SK-N-SH treated with all-trans-retinoic acid at 6 μM for 48 hours (cell line): Measurements from ENCODE around the gene STAM.

Experiments
- ATAC-seq: fragments of 200-7000 bp; cut with Tn5 transposase; 3 replicates; pipeline ENCODE4 v1.9.1; 2020; ENCODE audit warnings: mild to moderate bottlenecking, moderate library complexity
- ESRRG ChIP-seq: fragments of 250-450 bp; sonication (Bioruptor Pico); IDR thresholded peaks from 2 replicates; pipeline ENCODE4 v1.6.1; 2021; ENCODE audit warnings: mild to moderate bottlenecking
- GLIS3 ChIP-seq: fragments of 250-450 bp; sonication (Bioruptor Pico); IDR thresholded peaks from 2 replicates; pipeline ENCODE4 v1.5.0; 2020; ENCODE audit warnings: mild to moderate bottlenecking, moderate library complexity
- ISL1 ChIP-seq: fragments of 250-450 bp; sonication (Bioruptor Pico); IDR thresholded peaks from 2 replicates; pipeline ENCODE4 v2.1.2; 2022; ENCODE audit warnings: mild to moderate bottlenecking, moderate library complexity
- OSR1 ChIP-seq: fragments of 250-450 bp; sonication (Bioruptor Pico); IDR thresholded peaks from 2 replicates; pipeline ENCODE4 v1.8.0; 2022; ENCODE audit warnings: moderate library complexity, mild to moderate bottlenecking, inconsistent platforms
- PPARA ChIP-seq: fragments of 250-450 bp; sonication (Bioruptor Pico); IDR thresholded peaks from 2 replicates; pipeline ENCODE4 v1.5.0; 2020; ENCODE audit warnings: mild to moderate bottlenecking, borderline replicate concordance
- RARB ChIP-seq: fragments of 250-450 bp; sonication (Bioruptor Pico); IDR thresholded peaks from 2 replicates; pipeline ENCODE4 v1.8.0; 2021; ENCODE audit warnings: mild to moderate bottlenecking, moderate library complexity
- TCF4 ChIP-seq: fragments of 250-450 bp; sonication (Bioruptor Pico); IDR thresholded peaks from 2 replicates; pipeline ENCODE4 v1.8.0; 2021; ENCODE audit warnings: mild to moderate bottlenecking, moderate library complexity, borderline replicate concordance
- TOX ChIP-seq: fragments of 250-450 bp; sonication (Bioruptor Pico); IDR thresholded peaks from 2 replicates; pipeline ENCODE4 v1.8.0; 2021; ENCODE audit warnings: mild to moderate bottlenecking, moderate library complexity, borderline replicate concordance
- ZC3H10 ChIP-seq: fragments of 250-450 bp; sonication (Bioruptor Pico); IDR thresholded peaks from 2 replicates; pipeline ENCODE4 v1.5.1; 2021; ENCODE audit warnings: mild to moderate bottlenecking, moderate library complexity
- ZFP3 ChIP-seq: fragments of 250-450 bp; sonication (Bioruptor Pico); IDR thresholded peaks from 2 replicates; pipeline ENCODE4 v1.5.0; 2020; ENCODE audit warnings: mild to moderate bottlenecking, moderate library complexity
- ZFP30 ChIP-seq: fragments of 450-650 bp; formaldehyde crosslinking; IDR thresholded peaks from 2 replicates; pipeline ENCODE4 v1.5.0; 2022; ENCODE audit warnings: mild to moderate bottlenecking, moderate library complexity
- ZNF565 ChIP-seq: fragments of 450-650 bp; formaldehyde crosslinking; conservative IDR thresholded peaks from 2 replicates; pipeline ENCODE4 v1.5.0; 2020; ENCODE audit warnings: low read depth, mild to moderate bottlenecking, moderate library complexity
- ZNF70 ChIP-seq: fragments of 450-650 bp; formaldehyde crosslinking; IDR thresholded peaks from 2 replicates; pipeline ENCODE4 v1.5.0; 2020; ENCODE audit warnings: mild to moderate bottlenecking, moderate library complexity
- TF ChIP-seq, protein P1 (sequence below): fragments of 250-450 bp; sonication (Bioruptor Pico); IDR thresholded peaks from 2 replicates; pipeline ENCODE4 v1.5.1; 2020; ENCODE audit warnings: low read depth, mild to moderate bottlenecking, moderate library complexity
- TF ChIP-seq, protein P2 (sequence below): fragments of 250-450 bp; sonication (Bioruptor Pico); IDR thresholded peaks from 2 replicates; pipeline ENCODE4 v1.8.0; 2020; ENCODE audit warnings: mild to moderate bottlenecking, moderate library complexity, borderline replicate concordance
- TF ChIP-seq, protein P3 (sequence below): fragments of 250-450 bp; sonication (Bioruptor Pico); IDR thresholded peaks from 2 replicates; pipeline ENCODE4 v1.8.0; 2021; ENCODE audit warnings: low read depth, mild to moderate bottlenecking, moderate library complexity, borderline replicate concordance
- TF ChIP-seq, protein P4 (sequence below): fragments of 250-450 bp; sonication (Bioruptor Pico); IDR thresholded peaks from 2 replicates; pipeline ENCODE4 v1.5.1; 2021; ENCODE audit warnings: mild to moderate bottlenecking, moderate library complexity
- TF ChIP-seq, protein P5 (sequence below): fragments of 250-450 bp; sonication (Bioruptor Pico); IDR thresholded peaks from 2 replicates; pipeline ENCODE4 v1.5.0; 2020; ENCODE audit warnings: mild to moderate bottlenecking, moderate library complexity

The STAM gene

DNA sequence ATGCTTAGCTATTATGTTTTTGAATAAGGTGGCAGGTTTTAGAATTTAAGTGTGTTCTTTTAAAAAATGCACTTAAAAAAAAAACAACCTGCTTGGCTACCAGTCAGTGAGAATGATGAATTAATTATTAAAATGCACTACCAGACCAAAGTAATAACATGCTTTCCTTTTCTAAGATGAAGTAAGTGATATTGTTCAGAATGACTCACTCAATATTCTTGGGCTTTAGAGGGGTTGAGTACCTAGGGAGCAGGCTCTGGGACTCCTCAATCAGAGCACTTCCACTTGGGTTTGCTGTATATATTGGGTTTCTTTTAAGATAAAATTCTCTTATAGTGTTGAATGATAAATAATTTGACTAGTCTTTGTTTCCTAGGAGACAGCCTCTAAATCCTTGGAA lies 8.6 kb downstream of the STAM start:
- ATAC-seq: peak; percentile 76
- peak; percentile 77 for TF ChIP-seq ISL1
- TF ChIP-seq, protein P1, sequence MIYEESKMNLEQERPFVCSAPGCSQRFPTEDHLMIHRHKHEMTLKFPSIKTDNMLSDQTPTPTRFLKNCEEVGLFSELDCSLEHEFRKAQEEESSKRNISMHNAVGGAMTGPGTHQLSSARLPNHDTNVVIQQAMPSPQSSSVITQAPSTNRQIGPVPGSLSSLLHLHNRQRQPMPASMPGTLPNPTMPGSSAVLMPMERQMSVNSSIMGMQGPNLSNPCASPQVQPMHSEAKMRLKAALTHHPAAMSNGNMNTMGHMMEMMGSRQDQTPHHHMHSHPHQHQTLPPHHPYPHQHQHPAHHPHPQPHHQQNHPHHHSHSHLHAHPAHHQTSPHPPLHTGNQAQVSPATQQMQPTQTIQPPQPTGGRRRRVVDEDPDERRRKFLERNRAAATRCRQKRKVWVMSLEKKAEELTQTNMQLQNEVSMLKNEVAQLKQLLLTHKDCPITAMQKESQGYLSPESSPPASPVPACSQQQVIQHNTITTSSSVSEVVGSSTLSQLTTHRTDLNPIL (CRISPR knock-in tag): no peak

DNA sequence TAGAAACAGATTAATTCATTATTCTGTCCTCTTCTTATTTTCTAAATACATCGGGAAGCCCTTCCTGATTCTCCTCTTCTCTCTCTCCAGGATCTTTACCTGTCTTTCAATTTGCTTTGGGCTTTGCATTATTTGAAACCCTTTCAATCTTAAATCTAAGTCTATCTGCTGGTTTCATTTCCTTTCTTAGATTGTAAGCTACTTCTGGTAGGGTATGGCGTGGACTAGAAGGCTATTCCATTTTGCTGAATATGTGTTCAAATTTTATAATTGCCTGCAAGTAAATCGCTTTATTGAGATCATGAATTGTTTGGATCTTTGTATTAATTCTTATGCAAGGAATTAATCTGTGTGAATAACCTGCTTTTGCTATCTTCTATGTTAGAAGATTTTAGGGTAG lies 11.1 kb downstream of the STAM start:
- ATAC-seq: no peak
- TF ChIP-seq OSR1 (CRISPR knock-in tag): no peak
- TF ChIP-seq ZC3H10: no peak
- TF ChIP-seq TCF4 (CRISPR knock-in tag): no peak

DNA sequence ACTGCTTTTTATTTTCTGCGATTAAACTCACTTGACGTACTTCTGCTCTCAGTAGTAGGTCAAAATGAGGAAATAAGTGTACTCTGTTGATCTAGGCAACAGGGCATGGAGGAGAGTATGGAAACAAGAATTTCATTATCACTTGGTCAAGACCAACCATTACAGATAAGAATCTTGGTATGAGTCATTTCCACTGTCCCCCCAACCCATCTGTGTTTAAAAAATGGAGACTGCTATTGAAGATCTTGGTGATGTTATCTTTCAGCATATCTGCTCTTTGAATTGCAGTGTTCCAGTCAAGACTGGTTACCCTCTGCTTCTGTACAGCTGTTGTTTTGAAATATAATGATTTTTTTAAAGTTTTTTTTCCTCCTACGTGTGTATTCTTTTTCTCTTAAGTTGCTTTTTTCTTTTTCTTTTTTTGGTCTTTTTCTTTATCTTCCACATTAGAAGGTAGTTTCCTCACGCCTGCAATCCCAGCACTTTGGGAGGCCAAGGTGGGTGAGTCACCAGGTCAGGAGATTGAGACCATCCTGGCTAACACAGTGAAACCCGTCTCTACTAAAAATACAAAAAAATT lies 11.7 kb downstream of the STAM start:
- peak; percentile 65 for ATAC-seq
- TF ChIP-seq RARB (CRISPR knock-in tag): no peak
- TF ChIP-seq GLIS3: no peak
- TF ChIP-seq ZNF565 (CRISPR knock-in tag): no peak
- no peak for TF ChIP-seq ZC3H10
- TF ChIP-seq, protein P1 (CRISPR knock-in tag): no peak
- no peak for TF ChIP-seq TCF4 (CRISPR knock-in tag)
- TF ChIP-seq ESRRG (CRISPR knock-in tag): no peak
- no peak for TF ChIP-seq ZNF70 (CRISPR knock-in tag)
- no peak for TF ChIP-seq PPARA (CRISPR knock-in tag)
- TF ChIP-seq, protein P2, sequence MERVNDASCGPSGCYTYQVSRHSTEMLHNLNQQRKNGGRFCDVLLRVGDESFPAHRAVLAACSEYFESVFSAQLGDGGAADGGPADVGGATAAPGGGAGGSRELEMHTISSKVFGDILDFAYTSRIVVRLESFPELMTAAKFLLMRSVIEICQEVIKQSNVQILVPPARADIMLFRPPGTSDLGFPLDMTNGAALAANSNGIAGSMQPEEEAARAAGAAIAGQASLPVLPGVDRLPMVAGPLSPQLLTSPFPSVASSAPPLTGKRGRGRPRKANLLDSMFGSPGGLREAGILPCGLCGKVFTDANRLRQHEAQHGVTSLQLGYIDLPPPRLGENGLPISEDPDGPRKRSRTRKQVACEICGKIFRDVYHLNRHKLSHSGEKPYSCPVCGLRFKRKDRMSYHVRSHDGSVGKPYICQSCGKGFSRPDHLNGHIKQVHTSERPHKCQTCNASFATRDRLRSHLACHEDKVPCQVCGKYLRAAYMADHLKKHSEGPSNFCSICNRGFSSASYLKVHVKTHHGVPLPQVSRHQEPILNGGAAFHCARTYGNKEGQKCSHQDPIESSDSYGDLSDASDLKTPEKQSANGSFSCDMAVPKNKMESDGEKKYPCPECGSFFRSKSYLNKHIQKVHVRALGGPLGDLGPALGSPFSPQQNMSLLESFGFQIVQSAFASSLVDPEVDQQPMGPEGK: peak; percentile 59; the same call in 1 of the 2 replicates
- no peak for TF ChIP-seq ZFP30
- TF ChIP-seq ZFP3: no peak
- TF ChIP-seq, protein P3, sequence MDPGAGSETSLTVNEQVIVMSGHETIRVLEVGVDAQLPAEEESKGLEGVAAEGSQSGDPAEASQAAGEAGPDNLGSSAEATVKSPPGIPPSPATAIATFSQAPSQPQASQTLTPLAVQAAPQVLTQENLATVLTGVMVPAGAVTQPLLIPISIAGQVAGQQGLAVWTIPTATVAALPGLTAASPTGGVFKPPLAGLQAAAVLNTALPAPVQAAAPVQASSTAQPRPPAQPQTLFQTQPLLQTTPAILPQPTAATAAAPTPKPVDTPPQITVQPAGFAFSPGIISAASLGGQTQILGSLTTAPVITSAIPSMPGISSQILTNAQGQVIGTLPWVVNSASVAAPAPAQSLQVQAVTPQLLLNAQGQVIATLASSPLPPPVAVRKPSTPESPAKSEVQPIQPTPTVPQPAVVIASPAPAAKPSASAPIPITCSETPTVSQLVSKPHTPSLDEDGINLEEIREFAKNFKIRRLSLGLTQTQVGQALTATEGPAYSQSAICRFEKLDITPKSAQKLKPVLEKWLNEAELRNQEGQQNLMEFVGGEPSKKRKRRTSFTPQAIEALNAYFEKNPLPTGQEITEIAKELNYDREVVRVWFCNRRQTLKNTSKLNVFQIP: no peak
- no peak for TF ChIP-seq TOX (CRISPR knock-in tag)
- TF ChIP-seq, protein P4, sequence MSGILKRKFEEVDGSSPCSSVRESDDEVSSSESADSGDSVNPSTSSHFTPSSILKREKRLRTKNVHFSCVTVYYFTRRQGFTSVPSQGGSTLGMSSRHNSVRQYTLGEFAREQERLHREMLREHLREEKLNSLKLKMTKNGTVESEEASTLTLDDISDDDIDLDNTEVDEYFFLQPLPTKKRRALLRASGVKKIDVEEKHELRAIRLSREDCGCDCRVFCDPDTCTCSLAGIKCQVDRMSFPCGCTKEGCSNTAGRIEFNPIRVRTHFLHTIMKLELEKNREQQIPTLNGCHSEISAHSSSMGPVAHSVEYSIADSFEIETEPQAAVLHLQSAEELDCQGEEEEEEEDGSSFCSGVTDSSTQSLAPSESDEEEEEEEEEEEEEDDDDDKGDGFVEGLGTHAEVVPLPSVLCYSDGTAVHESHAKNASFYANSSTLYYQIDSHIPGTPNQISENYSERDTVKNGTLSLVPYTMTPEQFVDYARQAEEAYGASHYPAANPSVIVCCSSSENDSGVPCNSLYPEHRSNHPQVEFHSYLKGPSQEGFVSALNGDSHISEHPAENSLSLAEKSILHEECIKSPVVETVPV (CRISPR knock-in tag): no peak
- TF ChIP-seq ISL1: peak; percentile 12; the same call in 1 of the 2 replicates
- no peak for TF ChIP-seq OSR1 (CRISPR knock-in tag)

DNA sequence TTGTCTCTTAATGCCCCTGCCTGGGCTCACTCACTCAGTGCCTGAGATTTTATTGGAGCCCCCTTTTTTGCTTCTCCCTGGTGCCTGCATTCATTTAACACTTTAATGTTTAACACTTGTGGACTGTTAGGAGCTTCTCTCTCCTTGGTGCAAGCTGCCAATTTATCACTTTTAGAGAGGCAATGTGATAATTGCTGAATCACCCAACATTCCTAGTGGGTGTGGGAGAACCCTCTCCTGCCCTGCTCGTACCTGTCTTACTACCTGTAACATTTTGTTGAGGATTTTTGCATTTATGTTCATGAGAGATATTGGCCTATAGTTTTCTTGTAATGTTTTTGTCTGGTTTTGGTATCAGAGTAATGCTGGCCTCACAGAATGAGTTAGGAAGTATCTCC lies 13.2 kb downstream of the STAM start:
- ATAC-seq: no peak
- TF ChIP-seq ISL1 (no peak), ZFP3 (no peak), PPARA (CRISPR knock-in tag) (no peak), RARB (CRISPR knock-in tag) (no peak), ZFP30 (no peak), GLIS3 (no peak), ESRRG (CRISPR knock-in tag) (no peak)
- TF ChIP-seq, protein P3: no peak
- TF ChIP-seq, protein P5, sequence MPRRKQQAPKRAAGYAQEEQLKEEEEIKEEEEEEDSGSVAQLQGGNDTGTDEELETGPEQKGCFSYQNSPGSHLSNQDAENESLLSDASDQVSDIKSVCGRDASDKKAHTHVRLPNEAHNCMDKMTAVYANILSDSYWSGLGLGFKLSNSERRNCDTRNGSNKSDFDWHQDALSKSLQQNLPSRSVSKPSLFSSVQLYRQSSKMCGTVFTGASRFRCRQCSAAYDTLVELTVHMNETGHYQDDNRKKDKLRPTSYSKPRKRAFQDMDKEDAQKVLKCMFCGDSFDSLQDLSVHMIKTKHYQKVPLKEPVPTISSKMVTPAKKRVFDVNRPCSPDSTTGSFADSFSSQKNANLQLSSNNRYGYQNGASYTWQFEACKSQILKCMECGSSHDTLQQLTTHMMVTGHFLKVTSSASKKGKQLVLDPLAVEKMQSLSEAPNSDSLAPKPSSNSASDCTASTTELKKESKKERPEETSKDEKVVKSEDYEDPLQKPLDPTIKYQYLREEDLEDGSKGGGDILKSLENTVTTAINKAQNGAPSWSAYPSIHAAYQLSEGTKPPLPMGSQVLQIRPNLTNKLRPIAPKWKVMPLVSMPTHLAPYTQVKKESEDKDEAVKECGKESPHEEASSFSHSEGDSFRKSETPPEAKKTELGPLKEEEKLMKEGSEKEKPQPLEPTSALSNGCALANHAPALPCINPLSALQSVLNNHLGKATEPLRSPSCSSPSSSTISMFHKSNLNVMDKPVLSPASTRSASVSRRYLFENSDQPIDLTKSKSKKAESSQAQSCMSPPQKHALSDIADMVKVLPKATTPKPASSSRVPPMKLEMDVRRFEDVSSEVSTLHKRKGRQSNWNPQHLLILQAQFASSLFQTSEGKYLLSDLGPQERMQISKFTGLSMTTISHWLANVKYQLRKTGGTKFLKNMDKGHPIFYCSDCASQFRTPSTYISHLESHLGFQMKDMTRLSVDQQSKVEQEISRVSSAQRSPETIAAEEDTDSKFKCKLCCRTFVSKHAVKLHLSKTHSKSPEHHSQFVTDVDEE (CRISPR knock-in tag): no peak
- TF ChIP-seq, protein P2: no peak
- TF ChIP-seq, protein P4 (CRISPR knock-in tag): no peak
